Panc1 (cell line): ENCODE measurements around the gene COL27A1.

ENCODE experiments used
- TCF7L2 ChIP-seq: IDR thresholded peaks from 2 replicates; pipeline ENCODE4 v1.6.1; 2011; ENCODE audit warnings: mild to moderate bottlenecking, low read depth, low read length, inconsistent platforms
- TF ChIP-seq, protein P1 (sequence below): fragments of 450-650 bp; IDR thresholded peaks from 2 replicates; pipeline ENCODE4 v1.5.1; 2017; ENCODE audit warnings: mild to moderate bottlenecking

DNA sequence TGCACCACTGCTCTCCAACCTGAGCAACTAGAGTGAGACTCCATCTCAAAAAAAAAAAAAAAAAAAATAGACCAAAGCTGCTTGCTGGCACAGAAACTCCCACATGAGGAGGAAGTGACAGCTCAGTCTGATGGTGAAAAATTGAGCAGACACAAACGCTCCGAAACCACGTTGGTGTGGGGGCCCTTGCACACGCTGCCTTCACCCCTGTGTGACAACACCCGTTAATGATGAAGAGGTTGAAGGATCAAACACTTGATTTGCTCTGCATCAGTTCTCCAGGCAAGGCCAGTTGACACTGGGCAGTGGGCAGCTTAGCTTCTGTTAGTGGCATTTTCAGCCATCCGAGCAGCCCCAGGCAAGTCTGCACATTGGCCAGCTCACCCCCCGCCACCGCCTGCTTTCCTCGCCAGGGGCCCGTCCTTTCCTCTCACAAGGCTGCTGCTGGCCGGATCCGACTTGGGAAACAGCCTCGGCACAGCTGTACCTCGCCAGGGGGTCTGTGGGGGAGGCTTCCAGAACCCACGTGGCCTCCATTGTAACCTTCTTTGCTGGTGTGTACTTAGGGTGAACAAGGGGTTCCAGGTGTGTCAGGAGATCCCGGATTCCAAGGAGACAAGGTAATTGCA, 79.8 kb downstream of the COL27A1 start:
- TF ChIP-seq TCF7L2, result no peak
- TF ChIP-seq, protein P1, sequence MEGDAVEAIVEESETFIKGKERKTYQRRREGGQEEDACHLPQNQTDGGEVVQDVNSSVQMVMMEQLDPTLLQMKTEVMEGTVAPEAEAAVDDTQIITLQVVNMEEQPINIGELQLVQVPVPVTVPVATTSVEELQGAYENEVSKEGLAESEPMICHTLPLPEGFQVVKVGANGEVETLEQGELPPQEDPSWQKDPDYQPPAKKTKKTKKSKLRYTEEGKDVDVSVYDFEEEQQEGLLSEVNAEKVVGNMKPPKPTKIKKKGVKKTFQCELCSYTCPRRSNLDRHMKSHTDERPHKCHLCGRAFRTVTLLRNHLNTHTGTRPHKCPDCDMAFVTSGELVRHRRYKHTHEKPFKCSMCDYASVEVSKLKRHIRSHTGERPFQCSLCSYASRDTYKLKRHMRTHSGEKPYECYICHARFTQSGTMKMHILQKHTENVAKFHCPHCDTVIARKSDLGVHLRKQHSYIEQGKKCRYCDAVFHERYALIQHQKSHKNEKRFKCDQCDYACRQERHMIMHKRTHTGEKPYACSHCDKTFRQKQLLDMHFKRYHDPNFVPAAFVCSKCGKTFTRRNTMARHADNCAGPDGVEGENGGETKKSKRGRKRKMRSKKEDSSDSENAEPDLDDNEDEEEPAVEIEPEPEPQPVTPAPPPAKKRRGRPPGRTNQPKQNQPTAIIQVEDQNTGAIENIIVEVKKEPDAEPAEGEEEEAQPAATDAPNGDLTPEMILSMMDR, result no peak
